GM12878 (cell line): ENCODE measurements around the gene BRWD1. TPM values are rescaled to one million over a fixed set of nuclear protein-coding genes. Genes with fewer than 3 reads are reported as not detected.

Experiments used
- ATAC-seq: fragments of 200-7000 bp; cut with Tn5 transposase; 3 replicates; pipeline ENCODE4 v1.9.1; 2020; ENCODE audit warnings: mild to moderate bottlenecking, moderate library complexity
- BruUV-seq: library from RNA; stranded (reverse); fragments of 400-500 nt; replicated peaks from 2 replicates; lab custom pipeline; 2021; lab: Mats Ljungman, UMichigan
- CTCF ChIA-PET: fragments of 300-600 bp; sonication (Branson Sonifier 250); formaldehyde crosslinking; extraction: SDS; loops from one replicate; lab custom pipeline; 2021; ENCODE audit warnings: inconsistent platforms; lab: Yijun Ruan, JAX
- POLR2A ChIA-PET: fragments of 350-600 bp; formaldehyde crosslinking; extraction: SDS; loops from one replicate; lab custom pipeline; 2021; ENCODE audit warnings: inconsistent platforms; lab: Charles Lee
- RAD21 ChIA-PET: fragments of 300-600 bp; sonication (Branson Sonifier 250); formaldehyde crosslinking; loops from one replicate; lab custom pipeline; 2023; ENCODE audit warnings: antibody characterized with exemption; ENCODE audit not compliant: unreplicated experiment; lab: Charles Lee
- SMC1A ChIA-PET: fragments of 300-600 bp; sonication (Branson Sonifier 250); formaldehyde crosslinking; loops from one replicate; lab custom pipeline; 2023; ENCODE audit not compliant: unreplicated experiment, uncharacterized antibody; lab: Charles Lee
- DNase-seq: peaks from one replicate; pipeline ENCODE4 v3.0.0-alpha.2; 2011; ENCODE audit warnings: low read depth, low spot score
- FAIRE-seq: peaks from 3 replicates; lab custom pipeline; 2011; peaks lifted over from hg19 to GRCh38; lab: Jason Lieb, UNC
- H2AFZ ChIP-seq: 2 replicates; pipeline ENCODE4 v1.6.0; 2011; ENCODE audit warnings: low read depth, low read length, control low read depth; ENCODE audit not compliant: control insufficient read depth
- H3K27ac ChIP-seq: 2 replicates; pipeline ENCODE4 v1.5.1; 2011; ENCODE audit warnings: control low read depth; ENCODE audit not compliant: control insufficient read depth, insufficient read depth
- H3K27me3 ChIP-seq, 2 experiments: replicated peaks in 1 of 2; 2 replicates each; pipeline versions ENCODE4 v1.6.0 to v1.6.1; 2011; ENCODE audit warnings: low read length in 1 of 2; ENCODE audit not compliant: control insufficient read depth in 2 of 2, insufficient read depth in 2 of 2
- H3K36me3 ChIP-seq, 2 experiments: 2 replicates each; pipeline ENCODE4 v1.5.1; 2011; ENCODE audit warnings: low read length in 1 of 2; ENCODE audit not compliant: control insufficient read depth in 2 of 2, insufficient read depth in 2 of 2
- H3K4me1 ChIP-seq: 2 replicates; pipeline ENCODE4 v1.6.1; 2011; ENCODE audit warnings: mild to moderate bottlenecking, low read length, moderate library complexity, mixed read lengths; ENCODE audit not compliant: control insufficient read depth, insufficient read depth
- H3K4me2 ChIP-seq: 2 replicates; pipeline ENCODE4 v1.6.0; 2011; ENCODE audit warnings: control low read depth; ENCODE audit not compliant: control insufficient read depth, insufficient read depth
- H3K4me3 ChIP-seq: fragments of 200-600 bp; sonication (generic); 2 replicates; pipeline ENCODE4 v1.5.1; 2016
- H3K79me2 ChIP-seq: 2 replicates; pipeline ENCODE4 v1.6.0; 2011; ENCODE audit warnings: low read length; ENCODE audit not compliant: control insufficient read depth, insufficient read depth
- H3K9ac ChIP-seq: 2 replicates; pipeline ENCODE4 v1.8.0; 2011; ENCODE audit warnings: low read length, control low read depth, mixed read lengths; ENCODE audit not compliant: control insufficient read depth, insufficient read depth
- H3K9me3 ChIP-seq: replicated peaks from 3 replicates; pipeline ENCODE4 v1.5.1; 2011; ENCODE audit warnings: mild to moderate bottlenecking, low read length; ENCODE audit not compliant: control insufficient read depth, insufficient read depth
- H4K20me1 ChIP-seq: 2 replicates; pipeline ENCODE4 v1.6.0; 2011; ENCODE audit not compliant: control insufficient read depth, insufficient read depth
- ATF2 ChIP-seq: IDR thresholded peaks from 2 replicates; pipeline ENCODE4 v1.6.1; 2012; ENCODE audit warnings: low read length, inconsistent platforms
- E2F4 ChIP-seq: IDR thresholded peaks from 2 replicates; pipeline ENCODE4 v1.6.1; 2012; ENCODE audit warnings: low read depth, low read length, improper control_type of control experiment
- EZH2 ChIP-seq: IDR thresholded peaks from 2 replicates; pipeline ENCODE4 v1.6.1; 2012; ENCODE audit warnings: low read depth, mild to moderate bottlenecking, control low read depth, inconsistent platforms, low read length, borderline replicate concordance; ENCODE audit not compliant: control insufficient read depth
- HDAC2 ChIP-seq: fragments of 200-600 bp; sonication (generic); IDR thresholded peaks from 2 replicates; pipeline ENCODE4 v1.6.1; 2017
- IKZF2 ChIP-seq, 2 experiments: fragments of 450-650 bp; IDR thresholded peaks; 2 replicates each; pipeline ENCODE4 v1.6.1; 2017; ENCODE audit warnings: mild to moderate bottlenecking in 2 of 2, moderate library complexity in 2 of 2
- NBN ChIP-seq: fragments of 450-650 bp; IDR thresholded peaks from 2 replicates; pipeline ENCODE4 v1.6.1; 2016
- POLR2AphosphoS2 ChIP-seq: IDR thresholded peaks from 2 replicates; pipeline ENCODE4 v1.6.1; 2011; ENCODE audit warnings: low read depth, mild to moderate bottlenecking, low read length, improper control_type of control experiment, moderate library complexity
- SPI1 ChIP-seq: IDR thresholded peaks from 2 replicates; pipeline ENCODE4 v1.6.1; 2011; ENCODE audit warnings: low read depth, mild to moderate bottlenecking, low read length, moderate library complexity, borderline replicate concordance; ENCODE audit not compliant: insufficient read depth
- SREBF1 ChIP-seq: IDR thresholded peaks from 2 replicates; pipeline ENCODE4 v1.6.1; 2012; ENCODE audit warnings: mild to moderate bottlenecking, low read length
- WGBS: methylation state at CpG from one replicate; pipeline ENCODE4 v1.1.6; 2016; ENCODE audit warnings: low lambda C conversion rate; ENCODE audit not compliant: insufficient replicate concordance, insufficient coverage; ENCODE audit errors: missing lambda C conversion rate; 5-methylcytosine and 5-hydroxymethylcytosine counted together
- in situ Hi-C: fragments of 300-500 bp; cut with MboI; formaldehyde crosslinking; loops from 9 replicates; pipeline ENCODE4 v1.14.3; 2018; ENCODE audit warnings: mixed read lengths
- intact Hi-C: fragments of 100-400 bp; cut with micrococcal nuclease; formaldehyde crosslinking; loops from one replicate; pipeline ENCODE4 v1.14.2; 2022; ENCODE audit not compliant: unreplicated experiment
- polyA plus RNA-seq, 11 experiments: library from polyadenylated mRNA; depleted of rRNA in 4 of 11; unstranded in 6 of 11; stranded (reverse) in 5 of 11; fragments of >200 nt; fragmentation: Nextera tagmentation in 4 of 11; fragmentation: Illumina TruSeq in 1 of 11; extraction: Ambion mirVana in 4 of 11; extraction: Trizol in 1 of 11; gene quantifications; 1 replicate in 1 of 11; 2 replicates in 10 of 11; pipeline versions ENCODE4 v1.2.1 to v1.2.3, GENCODE V29; 2011 to 2016; ENCODE audit warnings: inconsistent platforms in 2 of 11, missing spikeins in 2 of 11, low read depth in 1 of 11
- total RNA-seq, 4 experiments: library from RNA; depleted of rRNA in 3 of 4; stranded (reverse); fragments of >200 nt in 3 of 4; fragmentation: Illumina TruSeq in 1 of 4; extraction: Trizol in 1 of 4; gene quantifications; 2 replicates each; pipeline versions ENCODE4 v1.2.1 to v1.2.3, GENCODE V29; 2013 to 2021

The BRWD1 gene
- total and polyA plus RNA-seq, 10 of the 15 experiments (the other 5 are each of a cell fraction or from before 2014, with no cell fraction given): 3.1 to 19.0 (median 13.5) TPM

GRCh38 chr21:39340687-39341086, 27.3 kb upstream of the BRWD1 start:
- H3K36me3 ChIP-seq: peaks cover 0 to 31% of the 10 kb centered on the region in 2 experiments; a peak in 3 of 4 replicates
- H3K9me3 ChIP-seq: no peaks in the 10 kb centered on the region
- no peak overlapping the region for H2AFZ ChIP-seq
- no peak overlapping the region for H3K27ac ChIP-seq
- H3K4me2 ChIP-seq: no peak overlapping the region
- ChIA-PET SMC1A (interaction anchor here (0.7 kb wide), 1 partner anchor 47 kb away, joined by 3 read pairs; no protein-coding TSS in a partner anchor), POLR2A (no interaction called here), CTCF (no interaction called here), RAD21 (no interaction called here)
- no peak overlapping the region for H3K9ac ChIP-seq
- H3K27me3 ChIP-seq: no peaks in the 10 kb centered on the region
- no peak for ATAC-seq
- no peaks in the 10 kb centered on the region for H4K20me1 ChIP-seq
- H3K4me1 ChIP-seq: no peaks in the 10 kb centered on the region
- intact Hi-C loops (no loop called here), in situ Hi-C loops (no loop called here)
- no peak for DNase-seq
- TF ChIP-seq EZH2 (no peak), POLR2AphosphoS2 (no peak; the same call in 1 of the 2 replicates), IKZF2 (IDR thresholded peaks at IDR 0.05) (no peak), ATF2 (no peak), HDAC2 (no peak), E2F4 (no peak), SPI1 (no peak), NBN (no peak), SREBF1 (no peak)
- over 99% methylated on average over 6 of the region's 6 CpGs for WGBS
- FAIRE-seq: no peak
- no peak overlapping the region for H3K4me3 ChIP-seq
- H3K79me2 ChIP-seq: peaks cover 8% of the 10 kb centered on the region
- BruUV-seq: no TSS peak
